Panc1 (cell line): ENCODE measurements around the gene NFATC2. TPM values are rescaled to one million over a fixed set of nuclear protein-coding genes. Genes with fewer than 3 reads are reported as not detected.

Experiments used
- ATAC-seq: fragments of 200-7000 bp; cut with Tn5 transposase; 2 replicates; pipeline ENCODE4 v1.9.1; 2020; ENCODE audit warnings: mild to moderate bottlenecking, moderate library complexity
- BruUV-seq: library from RNA; stranded (reverse); fragments of 400-500 nt; replicated peaks from 2 replicates; lab custom pipeline; 2021; lab: Mats Ljungman, UMichigan
- CTCF ChIA-PET: fragments of 300-600 bp; sonication (Branson Sonifier 250); formaldehyde crosslinking; loops from one replicate; lab custom pipeline; 2022; ENCODE audit warnings: antibody characterized with exemption; lab: Charles Lee
- POLR2A ChIA-PET: fragments of 300-600 bp; sonication (Branson Sonifier 250); formaldehyde crosslinking; loops from one replicate; lab custom pipeline; 2022; ENCODE audit warnings: antibody characterized with exemption; lab: Charles Lee
- DNase-seq: peaks from one replicate; pipeline ENCODE4 v3.0.0-alpha.2; 2010; ENCODE audit warnings: low read depth, low spot score
- H3K27ac ChIP-seq: 2 replicates; pipeline ENCODE4 v1.5.1; 2011; ENCODE audit warnings: mild to moderate bottlenecking, low read length, inconsistent platforms
- H3K27me3 ChIP-seq: fragments of 200-500 bp; sonication (Bioruptor generic); 2 replicates; pipeline ENCODE4 v1.6.0; 2014; ENCODE audit warnings: low read length, inconsistent platforms; ENCODE audit not compliant: control insufficient read depth, insufficient read depth
- H3K36me3 ChIP-seq: fragments of 200-500 bp; sonication (Bioruptor generic); 2 replicates; pipeline ENCODE4 v1.5.1; 2014; ENCODE audit warnings: inconsistent platforms, mild to moderate bottlenecking, low read length, moderate library complexity; ENCODE audit not compliant: control insufficient read depth, insufficient read depth
- H3K4me1 ChIP-seq: 2 replicates; pipeline ENCODE4 v1.5.1; 2011; ENCODE audit warnings: inconsistent platforms, mild to moderate bottlenecking, low read length, moderate library complexity; ENCODE audit not compliant: control insufficient read depth, insufficient read depth
- H3K4me3 ChIP-seq, 2 experiments: 2 replicates each; pipeline ENCODE4 v1.5.1; 2011 to 2012; ENCODE audit warnings: low read depth in 2 of 2, low read length in 2 of 2, mild to moderate bottlenecking in 2 of 2, inconsistent platforms in 1 of 2, moderate library complexity in 1 of 2
- H3K9me3 ChIP-seq: fragments of 200-500 bp; sonication (Bioruptor generic); 2 replicates; pipeline ENCODE4 v1.5.1; 2014; ENCODE audit warnings: low read depth, mild to moderate bottlenecking, inconsistent platforms, low read length, moderate library complexity; ENCODE audit not compliant: control insufficient read depth, insufficient read depth
- POLR2AphosphoS5 ChIP-seq: IDR thresholded peaks from 2 replicates; pipeline ENCODE4 v1.6.1; 2012; ENCODE audit warnings: mild to moderate bottlenecking, low read depth, low read length, moderate library complexity
- SIN3A ChIP-seq: IDR thresholded peaks from 2 replicates; pipeline ENCODE4 v1.6.1; 2012; ENCODE audit warnings: low read depth, mild to moderate bottlenecking, low read length, moderate library complexity, borderline replicate concordance; ENCODE audit not compliant: insufficient read depth
- TCF7L2 ChIP-seq: IDR thresholded peaks from 2 replicates; pipeline ENCODE4 v1.6.1; 2011; ENCODE audit warnings: mild to moderate bottlenecking, low read depth, low read length, inconsistent platforms
- in situ Hi-C: cut with HindIII; loops from 2 replicates; pipeline ENCODE4 v1.10.0; 2016; ENCODE audit warnings: low sequenced_read_pairs, low pct_unique_long_range_greater_than_20kb
- intact Hi-C: fragments of 100-400 bp; cut with micrococcal nuclease; formaldehyde crosslinking; loops from one replicate; pipeline ENCODE4 v1.10.0; 2022; ENCODE audit not compliant: unreplicated experiment
- total RNA-seq: library from RNA; stranded (reverse); gene quantifications from one replicate; pipeline ENCODE4 v1.2.1, GENCODE V29; 2021; ENCODE audit not compliant: unreplicated experiment
- TF ChIP-seq, protein P1 (sequence below): fragments of 450-650 bp; IDR thresholded peaks from 2 replicates; pipeline ENCODE4 v1.5.1; 2017; ENCODE audit warnings: mild to moderate bottlenecking
- TF ChIP-seq, protein P2 (sequence below), 2 experiments: IDR thresholded peaks; 2 replicates each; pipeline ENCODE4 v1.6.1; 2011 to 2012; ENCODE audit warnings: low read depth in 2 of 2, control low read depth in 1 of 2, low read length in 1 of 2, mild to moderate bottlenecking in 1 of 2, moderate library complexity in 1 of 2; ENCODE audit not compliant: insufficient read depth in 1 of 2

The NFATC2 gene
- total RNA-seq, 1 experiment from 2014 or later, result 10.6 TPM

DNA sequence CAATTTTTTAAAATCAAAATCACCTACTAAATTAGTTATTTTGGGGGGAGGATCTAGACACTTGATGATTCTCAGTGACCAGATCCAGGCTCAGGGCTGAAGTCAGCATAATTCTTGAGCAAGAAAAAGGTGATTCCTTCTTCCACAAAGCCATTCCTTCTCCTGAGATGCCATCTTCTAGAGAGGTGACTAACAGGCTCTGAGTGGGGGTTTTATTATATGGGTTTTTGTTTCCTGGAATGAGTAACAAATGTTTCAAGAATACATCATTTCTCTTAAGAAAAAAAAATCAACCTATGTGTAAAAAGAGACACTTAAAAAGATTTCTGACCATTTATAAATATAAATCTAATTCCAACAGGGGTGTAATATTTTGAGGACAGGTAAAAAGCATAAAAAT lies 154.3 kb downstream of the NFATC2 start:
- no TSS peak for BruUV-seq
- Histone ChIP-seq H3K4me1 (peaks cover 11% of the 10 kb centered on the region), H3K27ac (no peak overlapping the region), H3K4me3 (no peak overlapping the region), H3K27me3 (no peaks in the 10 kb centered on the region), H3K36me3 (no peaks in the 10 kb centered on the region), H3K9me3 (no peaks in the 10 kb centered on the region)
- CTCF ChIA-PET, result no interaction called here
- DNase-seq (no peak), ATAC-seq (no peak)
- TF ChIP-seq, protein P1, sequence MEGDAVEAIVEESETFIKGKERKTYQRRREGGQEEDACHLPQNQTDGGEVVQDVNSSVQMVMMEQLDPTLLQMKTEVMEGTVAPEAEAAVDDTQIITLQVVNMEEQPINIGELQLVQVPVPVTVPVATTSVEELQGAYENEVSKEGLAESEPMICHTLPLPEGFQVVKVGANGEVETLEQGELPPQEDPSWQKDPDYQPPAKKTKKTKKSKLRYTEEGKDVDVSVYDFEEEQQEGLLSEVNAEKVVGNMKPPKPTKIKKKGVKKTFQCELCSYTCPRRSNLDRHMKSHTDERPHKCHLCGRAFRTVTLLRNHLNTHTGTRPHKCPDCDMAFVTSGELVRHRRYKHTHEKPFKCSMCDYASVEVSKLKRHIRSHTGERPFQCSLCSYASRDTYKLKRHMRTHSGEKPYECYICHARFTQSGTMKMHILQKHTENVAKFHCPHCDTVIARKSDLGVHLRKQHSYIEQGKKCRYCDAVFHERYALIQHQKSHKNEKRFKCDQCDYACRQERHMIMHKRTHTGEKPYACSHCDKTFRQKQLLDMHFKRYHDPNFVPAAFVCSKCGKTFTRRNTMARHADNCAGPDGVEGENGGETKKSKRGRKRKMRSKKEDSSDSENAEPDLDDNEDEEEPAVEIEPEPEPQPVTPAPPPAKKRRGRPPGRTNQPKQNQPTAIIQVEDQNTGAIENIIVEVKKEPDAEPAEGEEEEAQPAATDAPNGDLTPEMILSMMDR, result no peak
- TF ChIP-seq, protein P2, sequence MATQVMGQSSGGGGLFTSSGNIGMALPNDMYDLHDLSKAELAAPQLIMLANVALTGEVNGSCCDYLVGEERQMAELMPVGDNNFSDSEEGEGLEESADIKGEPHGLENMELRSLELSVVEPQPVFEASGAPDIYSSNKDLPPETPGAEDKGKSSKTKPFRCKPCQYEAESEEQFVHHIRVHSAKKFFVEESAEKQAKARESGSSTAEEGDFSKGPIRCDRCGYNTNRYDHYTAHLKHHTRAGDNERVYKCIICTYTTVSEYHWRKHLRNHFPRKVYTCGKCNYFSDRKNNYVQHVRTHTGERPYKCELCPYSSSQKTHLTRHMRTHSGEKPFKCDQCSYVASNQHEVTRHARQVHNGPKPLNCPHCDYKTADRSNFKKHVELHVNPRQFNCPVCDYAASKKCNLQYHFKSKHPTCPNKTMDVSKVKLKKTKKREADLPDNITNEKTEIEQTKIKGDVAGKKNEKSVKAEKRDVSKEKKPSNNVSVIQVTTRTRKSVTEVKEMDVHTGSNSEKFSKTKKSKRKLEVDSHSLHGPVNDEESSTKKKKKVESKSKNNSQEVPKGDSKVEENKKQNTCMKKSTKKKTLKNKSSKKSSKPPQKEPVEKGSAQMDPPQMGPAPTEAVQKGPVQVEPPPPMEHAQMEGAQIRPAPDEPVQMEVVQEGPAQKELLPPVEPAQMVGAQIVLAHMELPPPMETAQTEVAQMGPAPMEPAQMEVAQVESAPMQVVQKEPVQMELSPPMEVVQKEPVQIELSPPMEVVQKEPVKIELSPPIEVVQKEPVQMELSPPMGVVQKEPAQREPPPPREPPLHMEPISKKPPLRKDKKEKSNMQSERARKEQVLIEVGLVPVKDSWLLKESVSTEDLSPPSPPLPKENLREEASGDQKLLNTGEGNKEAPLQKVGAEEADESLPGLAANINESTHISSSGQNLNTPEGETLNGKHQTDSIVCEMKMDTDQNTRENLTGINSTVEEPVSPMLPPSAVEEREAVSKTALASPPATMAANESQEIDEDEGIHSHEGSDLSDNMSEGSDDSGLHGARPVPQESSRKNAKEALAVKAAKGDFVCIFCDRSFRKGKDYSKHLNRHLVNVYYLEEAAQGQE (IDR thresholded peaks at IDR 0.05; ENCODE audit: insufficient read depth in 1 of 2, low read depth in 2 of 2, low read length in 1 of 2), result no peak
- no peak for TF ChIP-seq SIN3A
- no peak for TF ChIP-seq TCF7L2
- TF ChIP-seq POLR2AphosphoS5, result no peak
- intact Hi-C loops (no loop called here), in situ Hi-C loops (no loop called here)
- POLR2A ChIA-PET, result no interaction called here

DNA sequence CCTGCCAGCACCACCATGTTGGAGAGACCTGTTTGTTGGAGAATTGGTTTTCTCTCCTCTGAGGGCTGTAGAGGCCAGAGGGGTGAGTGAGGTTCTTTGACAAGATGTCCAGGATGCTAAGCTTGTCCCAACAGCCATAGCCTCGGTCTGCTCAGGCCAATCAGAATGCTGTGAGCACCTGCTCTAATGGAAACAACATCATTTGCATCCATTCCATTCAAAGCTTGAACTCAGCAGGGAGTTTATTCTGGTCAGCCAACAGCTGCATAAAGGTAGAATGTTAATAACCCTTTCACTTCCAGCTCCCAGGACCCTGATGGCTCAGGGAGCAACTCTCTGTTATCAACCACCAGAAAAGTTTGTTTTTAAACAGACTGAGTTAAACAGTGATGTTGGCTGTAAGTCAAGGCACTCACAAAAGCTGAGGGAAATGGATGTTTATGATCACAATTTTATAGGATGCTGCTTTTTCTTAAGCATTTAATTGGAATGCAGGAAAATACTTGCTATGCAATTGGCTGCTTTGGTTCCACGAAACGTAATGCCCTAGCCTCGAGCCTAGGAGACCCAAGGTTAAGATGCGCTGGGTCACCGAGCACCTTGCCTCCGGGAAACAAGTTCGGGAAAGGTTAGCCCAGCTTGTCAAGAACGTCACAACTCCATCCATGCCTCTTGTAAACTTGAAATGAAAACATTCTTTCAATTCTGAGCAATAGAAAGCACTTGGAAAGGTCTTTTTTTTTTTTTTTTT lies 155.2 kb downstream of the NFATC2 start:
- H3K9me3 ChIP-seq, result no peaks in the 10 kb centered on the region
- no peak overlapping the region for H3K4me3 ChIP-seq
- intact Hi-C loops, result loop anchor here (2.0 kb wide), 1 partner anchor 208 kb away; no protein-coding TSS in a partner anchor
- no TSS peak for BruUV-seq
- H3K27ac ChIP-seq, result no peak overlapping the region
- DNase-seq, result no peak
- H3K27me3 ChIP-seq, result no peaks in the 10 kb centered on the region
- TF ChIP-seq SIN3A (no peak), POLR2AphosphoS5 (no peak), TCF7L2 (no peak)
- TF ChIP-seq, protein P2 (IDR thresholded peaks at IDR 0.05; ENCODE audit: insufficient read depth in 1 of 2, low read depth in 2 of 2, low read length in 1 of 2), result no peak
- TF ChIP-seq, protein P1, result no peak
- ATAC-seq, result no peak
- no peaks in the 10 kb centered on the region for H3K36me3 ChIP-seq
- H3K4me1 ChIP-seq, result peaks cover 11% of the 10 kb centered on the region
- ChIA-PET POLR2A (no interaction called here), CTCF (interaction anchor here (1.9 kb wide), 1 partner anchor 208 kb away, joined by 14 read pairs; no protein-coding TSS in a partner anchor)
- in situ Hi-C loops, result no loop called here
